HG03432 (cell line): ENCODE measurements around the gene LMAN2.
A peak's percentile ranks its signal among the peaks of the same experiment; 100 is the strongest.
"Not testable (repeated sequence)": the region's sequence is repeated elsewhere in the genome, so short reads cannot be mapped to it uniquely, and the experiment has no call there.

Experiments used
- ATAC-seq: cut with Tn5 transposase; IDR thresholded peaks from one replicate; pipeline ENCODE4 v1.9.1; 2021; ENCODE audit warnings: mild to moderate bottlenecking, moderate library complexity; ENCODE audit not compliant: unreplicated experiment

LMAN2 gene

DNA sequence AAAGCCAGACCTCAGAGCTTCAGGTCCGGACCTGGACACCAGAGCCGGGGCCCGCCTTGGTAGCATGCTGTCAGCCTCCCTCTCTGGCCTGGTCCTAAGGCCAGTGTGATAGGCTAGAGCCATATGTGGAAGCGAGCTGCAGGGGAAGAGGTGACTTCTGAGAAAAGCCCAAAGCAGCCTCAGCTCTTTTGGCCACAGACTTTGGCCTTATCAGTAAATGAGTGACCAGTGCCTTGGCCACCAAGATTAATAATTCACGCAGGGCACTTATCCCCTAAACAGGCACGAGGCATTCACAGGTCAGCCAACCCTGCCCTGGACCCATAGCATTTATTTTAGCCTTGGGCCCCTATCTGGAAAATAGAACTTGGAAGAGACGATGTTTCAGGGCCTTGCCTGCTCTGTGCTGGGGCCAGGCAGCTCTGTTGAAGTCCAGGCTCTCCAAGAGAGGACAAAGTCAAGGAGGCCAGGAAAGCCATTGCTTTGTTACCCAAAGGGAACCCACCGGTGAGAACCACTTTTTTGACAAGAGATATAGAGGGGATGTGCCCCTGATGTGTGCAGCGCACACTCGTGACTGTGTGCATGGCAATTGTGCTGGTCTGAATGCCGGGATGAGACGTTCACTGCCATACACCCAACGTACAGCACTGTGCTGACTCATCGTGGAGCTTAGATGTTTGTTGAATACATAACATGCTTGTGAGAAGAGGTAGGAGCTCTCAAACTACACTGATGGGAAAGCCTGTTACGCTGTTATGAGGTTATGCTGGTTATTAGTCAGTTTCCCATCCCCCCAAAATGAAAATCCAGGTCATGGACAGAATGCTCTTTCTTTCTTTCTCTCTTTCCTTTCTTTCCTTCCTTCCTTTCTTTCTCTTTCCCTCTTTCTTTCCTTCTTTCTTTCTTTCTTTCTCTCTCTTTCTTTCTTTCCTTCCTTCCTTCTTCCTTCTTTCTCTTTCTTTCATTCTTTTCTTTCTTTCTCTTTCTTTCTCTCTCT, 27.7 kb upstream of the LMAN2 start:
- ATAC-seq = peak; percentile 60

DNA sequence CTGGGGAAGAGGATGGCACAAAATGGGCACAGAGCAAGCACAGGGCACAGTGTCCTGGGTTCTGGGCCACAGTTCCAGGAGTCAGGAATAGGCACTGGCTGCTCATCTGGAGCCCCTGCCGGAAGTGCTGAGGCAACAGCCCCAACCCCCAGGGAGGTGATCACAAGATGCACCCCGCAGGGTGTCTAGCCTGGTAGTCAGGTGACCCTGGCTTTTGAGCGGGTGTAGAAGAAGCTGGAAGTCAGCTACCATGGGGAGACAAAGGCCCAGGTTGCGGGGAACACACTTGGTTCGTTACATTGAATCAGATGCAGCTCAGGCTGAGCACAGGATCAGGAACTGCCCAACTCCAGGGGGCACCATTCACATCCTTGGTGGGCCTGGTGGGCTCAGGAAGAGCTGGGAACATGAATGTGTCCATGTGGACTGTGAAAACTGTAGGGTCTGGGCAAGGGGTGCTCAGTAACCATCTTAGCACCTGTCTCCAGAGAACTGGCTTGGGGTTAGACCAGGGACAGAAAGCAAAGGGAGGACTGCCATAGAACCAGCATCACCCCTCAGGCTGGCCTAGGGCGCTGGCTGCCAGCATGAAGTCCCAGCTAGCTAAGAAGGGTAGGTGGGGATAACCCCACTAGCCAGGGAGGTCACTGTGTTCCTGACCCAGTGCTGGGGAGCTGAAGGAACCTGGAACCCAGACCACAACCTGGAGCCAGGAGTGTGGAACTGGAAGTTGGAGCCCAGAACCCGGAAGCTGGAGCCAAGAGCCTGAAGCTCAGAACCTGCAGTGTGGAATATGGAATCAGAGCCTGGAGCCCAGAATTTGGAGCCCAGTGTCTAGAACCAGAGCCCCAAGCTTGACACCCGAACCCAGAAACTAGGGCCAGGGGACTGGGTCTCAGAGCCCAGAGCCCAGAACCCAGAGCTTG, 26.6 kb upstream of the LMAN2 start:
- ATAC-seq = no peak

DNA sequence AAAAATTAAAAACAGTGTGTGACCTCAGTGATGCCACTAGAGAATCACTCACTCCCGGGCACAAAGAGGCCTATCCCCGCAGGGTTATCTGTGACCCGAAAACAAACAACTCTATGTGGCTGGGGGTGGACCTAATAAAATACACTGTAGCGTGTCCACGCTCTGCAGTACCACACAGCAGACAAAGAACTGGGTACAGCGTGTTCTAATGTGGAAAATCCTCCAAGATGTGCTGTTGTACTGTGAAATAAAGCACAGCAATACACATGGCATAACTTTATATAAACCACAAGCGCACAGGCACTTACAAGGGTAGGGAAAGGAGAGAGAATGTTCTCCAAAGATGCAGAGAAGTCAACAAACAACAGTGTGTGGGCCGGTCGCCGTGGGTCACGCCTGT, 24.6 kb upstream of the LMAN2 start:
- no peak for ATAC-seq

DNA sequence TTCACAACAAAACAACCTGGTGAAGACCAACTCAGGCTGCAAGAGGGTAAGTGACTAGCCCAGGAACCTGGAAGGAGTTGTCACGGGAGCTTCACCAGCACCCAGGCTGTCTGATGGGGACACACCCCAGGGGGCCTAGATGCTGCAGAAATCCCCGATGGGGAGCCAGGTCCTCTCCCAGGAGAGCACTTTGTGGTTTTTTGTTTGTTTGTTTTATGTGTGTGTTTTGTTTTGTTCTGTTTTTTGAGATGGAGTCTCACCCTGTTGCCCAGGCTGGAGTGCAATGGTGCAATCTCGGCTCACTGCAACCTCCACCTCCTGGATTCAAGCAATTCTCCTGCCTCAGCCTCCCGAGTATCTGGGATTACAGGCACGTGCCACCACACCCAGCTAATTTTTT, 24.0 kb upstream of the LMAN2 start:
- ATAC-seq = not testable (repeated sequence)

DNA sequence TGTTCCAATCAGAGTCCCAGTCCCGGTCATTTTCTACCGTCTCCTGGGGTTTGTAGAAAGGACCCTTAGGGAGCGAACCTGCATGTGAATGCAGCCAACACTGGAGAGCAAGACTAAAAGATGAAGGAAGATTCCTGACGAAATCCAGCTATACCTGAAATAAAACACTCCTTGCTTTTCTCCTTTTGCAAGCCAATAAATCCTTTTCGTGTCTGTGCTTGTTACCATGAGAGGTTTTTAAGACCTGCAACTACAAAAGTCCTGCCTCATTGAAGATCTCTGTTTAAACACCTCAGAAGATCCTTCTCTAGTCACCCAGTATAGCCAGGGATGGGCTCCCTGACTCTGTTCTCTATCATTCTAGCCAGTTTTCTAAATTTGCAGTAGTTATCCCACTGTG, 22.7 kb upstream of the LMAN2 start:
- no peak for ATAC-seq

DNA sequence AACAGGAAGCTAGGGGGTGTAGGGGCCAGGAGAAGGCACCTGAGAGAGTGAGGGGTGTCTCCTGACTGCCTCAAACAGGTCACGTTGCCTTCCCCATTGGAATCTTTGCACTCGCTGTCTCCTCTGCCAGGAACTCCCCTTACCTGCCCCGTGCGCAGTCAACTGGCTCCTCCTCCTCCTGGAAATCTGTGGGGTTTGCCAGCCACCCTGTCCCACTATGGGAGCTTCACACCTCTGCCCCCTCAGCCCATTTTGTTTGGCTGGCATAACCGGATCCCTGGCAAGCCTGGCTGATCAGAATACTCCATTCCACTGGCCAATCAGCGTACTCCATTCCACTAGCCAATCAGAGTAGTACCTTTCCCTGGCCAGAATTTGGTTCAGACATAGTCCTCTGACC, 22.3 kb upstream of the LMAN2 start:
- ATAC-seq = no peak

DNA sequence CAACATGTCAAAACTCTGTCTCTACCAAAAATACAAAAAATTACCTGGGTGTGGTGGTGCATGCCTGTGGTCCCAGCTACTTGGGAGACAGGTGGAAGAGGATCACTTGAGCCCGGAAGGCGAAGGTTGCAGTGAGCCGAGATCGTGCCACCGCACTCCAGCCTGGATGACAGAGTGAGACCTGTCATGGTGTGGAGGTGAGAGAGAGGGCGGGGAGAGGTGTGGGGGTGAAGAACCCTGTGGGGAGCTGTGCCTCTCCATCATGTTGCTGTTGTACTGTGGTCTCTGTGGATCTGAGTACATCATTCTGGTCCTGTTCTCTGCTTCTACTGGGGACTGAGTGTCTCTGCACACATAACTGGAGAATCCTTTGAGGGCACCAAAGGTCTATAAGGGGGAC, 21.4 kb upstream of the LMAN2 start:
- no peak for ATAC-seq

DNA sequence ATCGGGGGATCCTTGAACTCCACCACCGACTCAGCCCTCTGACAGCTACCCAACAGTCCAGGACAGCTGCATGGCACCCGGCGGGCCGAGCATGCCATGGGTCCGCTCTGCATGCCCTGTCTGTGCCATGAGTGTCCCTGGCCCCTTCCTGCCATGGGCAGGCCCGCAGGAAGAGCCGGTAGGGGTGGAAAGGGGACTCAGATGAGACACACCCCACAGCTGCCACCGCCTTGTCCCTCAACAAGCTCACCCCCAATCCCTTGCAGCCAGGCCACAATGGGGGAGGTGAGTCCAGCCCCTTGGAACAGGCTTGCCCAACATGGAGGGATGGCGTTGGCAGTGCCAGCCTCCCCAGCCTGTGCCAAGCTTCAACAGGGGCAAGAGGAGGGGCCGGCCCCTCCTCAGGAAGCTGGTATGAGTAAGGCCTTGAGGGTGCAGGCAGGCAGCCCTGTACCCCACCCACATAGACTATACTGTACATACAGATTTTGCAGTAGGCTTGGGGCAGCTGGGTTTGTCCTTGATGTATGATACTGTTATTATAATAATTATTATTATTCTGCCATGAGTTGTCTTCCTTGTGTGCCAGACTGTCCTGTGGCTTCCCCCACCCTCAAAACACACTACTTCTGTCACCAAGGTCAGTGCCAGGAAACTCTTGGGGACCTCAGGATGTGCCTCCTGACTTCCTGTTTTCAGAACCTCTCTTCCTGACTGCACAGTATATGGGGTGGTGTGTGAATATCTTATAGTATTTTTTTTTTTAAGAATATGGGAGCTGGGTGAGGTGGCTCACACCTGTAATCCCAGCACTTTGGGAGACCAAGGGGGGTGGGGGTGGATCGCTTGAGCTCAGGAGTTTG, 20.8 kb upstream of the LMAN2 start:
- no peak for ATAC-seq

DNA sequence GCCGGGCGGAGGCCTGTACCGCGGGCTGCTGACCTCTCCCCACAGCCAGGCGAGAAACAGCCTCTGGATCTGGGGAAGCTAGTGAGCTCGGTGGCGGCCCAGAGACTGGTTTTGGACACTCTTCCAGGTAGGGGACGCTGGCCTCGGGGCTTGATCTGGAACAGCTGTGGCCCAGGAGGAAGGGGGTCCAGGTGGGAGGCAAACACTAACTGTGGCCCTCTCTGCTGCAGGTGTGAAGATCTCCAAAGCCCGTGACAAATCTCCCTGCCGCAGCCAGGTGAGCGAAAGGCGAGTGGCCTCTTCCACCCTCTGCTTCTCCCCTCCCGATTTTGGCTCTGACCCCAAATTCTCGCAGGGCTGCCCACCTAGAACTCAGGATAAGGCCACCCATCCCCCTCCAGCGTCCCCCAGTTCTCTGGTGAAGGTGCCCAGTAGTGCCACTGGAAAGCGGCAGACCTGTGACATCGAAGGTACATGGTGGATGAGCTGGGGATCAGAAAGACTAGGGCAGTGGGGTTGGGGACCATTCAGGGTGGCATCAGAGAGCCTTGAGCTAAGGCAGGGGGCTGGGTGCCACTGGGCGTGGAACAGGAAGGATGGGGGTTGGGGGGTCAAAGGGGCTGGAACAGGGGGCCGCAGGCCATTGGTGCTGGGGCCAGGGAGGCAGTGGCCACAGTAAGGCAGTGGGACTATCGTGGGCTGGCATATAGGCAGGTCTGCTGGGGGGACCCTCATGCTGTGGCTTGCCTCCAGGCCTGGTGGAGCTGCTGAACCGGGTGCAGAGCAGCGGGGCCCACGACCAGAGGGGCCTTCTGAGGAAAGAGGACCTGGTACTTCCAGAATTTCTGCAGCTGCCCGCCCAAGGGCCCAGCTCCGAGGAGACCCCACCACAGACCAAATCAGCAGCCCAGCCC, 19.9 kb upstream of the LMAN2 start:
- ATAC-seq = no peak

DNA sequence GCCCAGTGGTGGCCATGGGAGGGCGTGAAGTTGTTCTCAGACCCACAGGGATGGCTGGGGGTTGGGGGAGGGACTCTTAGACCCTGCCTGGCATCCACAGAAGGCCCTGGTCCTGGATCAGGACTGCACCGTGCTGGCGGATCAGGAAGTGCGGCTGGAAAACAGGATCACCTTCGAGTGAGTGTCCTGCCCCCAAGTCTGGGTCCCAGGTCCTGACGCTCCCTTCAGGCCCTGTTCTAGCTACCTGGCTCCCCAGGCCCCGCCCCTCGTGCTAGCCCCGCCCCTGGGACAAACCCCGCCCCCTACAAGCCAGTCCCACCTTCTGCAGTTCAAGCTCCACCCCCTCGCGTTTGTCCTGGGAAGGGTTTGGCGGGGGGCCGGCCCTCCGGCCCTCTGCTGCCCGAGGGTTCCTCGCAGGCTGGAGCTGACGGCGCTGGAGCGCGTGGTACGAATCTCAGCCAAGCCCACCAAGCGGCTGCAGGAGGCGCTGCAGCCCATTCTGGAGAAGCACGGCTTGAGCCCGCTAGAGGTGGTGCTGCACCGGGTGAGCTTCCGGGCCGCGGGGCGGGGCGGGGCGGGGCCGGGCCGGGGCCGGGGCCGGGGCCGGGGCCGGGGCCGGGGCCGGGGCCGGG, 19.1 kb upstream of the LMAN2 start:
- peak; percentile 53 for ATAC-seq

DNA sequence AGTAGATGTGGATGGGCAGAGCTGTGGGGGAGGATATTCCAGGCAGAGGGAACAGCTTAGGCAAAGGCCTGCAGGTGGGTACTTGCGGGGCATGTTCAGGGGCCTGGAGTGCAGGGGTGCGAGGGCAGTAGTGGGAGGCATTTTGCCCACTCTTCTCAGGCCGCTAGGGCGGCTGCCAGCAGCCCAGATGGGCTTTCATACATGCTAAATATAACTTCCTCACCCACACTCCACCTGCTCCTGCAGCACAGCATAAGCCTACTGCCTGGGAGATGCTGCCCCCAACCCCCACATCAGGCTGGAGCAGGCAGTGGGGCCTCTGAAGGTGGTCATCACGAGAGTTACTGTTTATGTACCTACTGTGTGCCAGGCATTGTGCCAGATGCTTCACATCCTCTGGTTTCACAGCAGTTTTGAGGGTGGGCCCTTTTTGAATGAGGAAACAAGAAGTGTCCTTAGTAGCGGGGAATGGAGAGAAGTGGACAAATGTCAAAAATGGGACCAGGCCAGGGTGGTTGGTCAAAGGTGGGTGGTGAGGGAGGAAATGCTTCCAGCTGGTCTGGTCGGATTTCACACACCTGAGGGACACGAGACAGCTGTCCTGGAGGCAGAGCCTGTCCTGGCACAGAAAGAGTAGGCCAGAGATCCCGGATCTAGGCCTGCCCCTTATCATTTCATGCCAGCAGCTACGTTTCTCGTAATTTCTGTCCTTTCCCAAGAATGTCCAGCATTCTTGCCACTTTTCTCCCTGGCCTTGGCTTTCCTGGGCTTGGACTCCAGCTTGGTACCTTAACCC, 18.4 kb upstream of the LMAN2 start:
- no peak for ATAC-seq

DNA sequence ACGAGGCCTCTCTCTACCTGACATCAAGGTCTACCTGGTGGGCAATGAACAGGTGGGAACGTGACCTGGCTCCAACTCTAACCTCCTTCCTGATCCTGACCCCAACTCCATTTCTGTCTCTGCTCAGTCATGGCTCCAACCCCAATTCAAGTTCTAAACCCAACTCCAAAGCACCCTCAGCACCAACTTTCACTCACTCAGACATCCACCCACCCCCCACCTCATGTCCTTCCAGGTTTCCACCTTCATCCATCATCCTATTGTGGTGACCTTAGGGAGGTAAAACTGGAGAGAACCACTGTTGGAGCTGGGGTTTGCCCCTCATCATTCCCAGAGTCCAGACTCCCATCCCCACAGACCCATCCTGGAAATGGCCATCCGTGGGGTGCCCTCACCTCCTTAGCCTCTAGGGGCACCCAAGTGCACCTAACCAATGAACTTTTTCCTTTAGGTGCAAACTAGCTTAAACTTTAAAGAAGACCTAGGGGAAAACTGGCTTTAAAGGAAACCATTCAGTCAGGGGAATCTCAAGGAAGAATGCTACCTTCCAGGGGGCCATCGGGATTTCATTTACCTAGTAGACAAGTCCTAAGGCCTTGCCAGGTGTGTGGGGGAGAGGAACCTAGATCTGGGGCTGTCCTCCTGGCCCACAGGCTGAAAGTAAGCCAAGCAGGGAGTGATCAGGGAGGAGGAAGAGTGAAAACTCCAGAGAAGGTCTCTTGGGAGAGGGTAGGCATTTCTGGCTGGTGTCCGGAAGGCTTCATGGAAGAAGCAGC, 17.6 kb upstream of the LMAN2 start:
- ATAC-seq = no peak

DNA sequence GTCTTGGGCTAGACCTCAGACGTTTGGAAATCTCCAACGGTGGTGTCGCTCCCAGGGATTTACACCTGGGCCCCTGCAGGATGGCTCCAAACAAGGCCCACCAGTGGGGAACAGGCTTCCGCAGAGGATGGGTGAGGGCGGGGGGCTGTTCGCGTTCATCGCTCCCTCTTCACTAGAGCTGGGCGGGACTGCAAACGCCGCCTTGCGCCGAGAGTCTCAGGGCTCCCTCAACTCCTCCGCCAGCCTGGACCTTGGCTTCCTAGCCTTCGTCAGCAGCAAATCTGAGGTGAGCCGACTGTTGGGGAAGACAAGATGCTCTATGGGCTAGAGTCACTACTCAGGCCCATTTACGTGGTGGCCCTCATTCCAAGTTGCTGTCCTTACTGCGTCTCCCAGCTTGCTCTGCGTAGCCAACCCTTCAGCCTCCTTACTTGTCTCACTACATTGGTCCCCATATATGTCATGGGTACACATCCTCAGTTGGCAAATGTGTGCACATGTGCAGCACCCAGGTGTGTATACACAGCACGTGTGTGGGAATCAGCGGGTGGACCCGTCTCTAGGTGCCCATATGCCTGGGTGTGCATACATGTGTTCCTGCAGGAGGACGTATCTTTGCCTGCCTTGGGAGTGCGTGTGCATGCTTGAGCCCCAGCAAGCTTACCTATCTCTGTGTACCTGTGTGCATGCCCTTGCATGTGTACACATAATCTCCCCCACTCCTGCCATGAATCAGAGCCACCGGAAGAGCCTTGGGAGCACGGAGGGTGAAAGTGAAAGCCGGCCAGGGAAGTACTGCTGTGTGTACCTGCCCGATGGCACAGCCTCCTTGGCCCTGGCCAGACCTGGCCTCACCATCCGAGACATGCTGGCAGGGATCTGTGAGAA, 16.8 kb upstream of the LMAN2 start:
- ATAC-seq = no peak

DNA sequence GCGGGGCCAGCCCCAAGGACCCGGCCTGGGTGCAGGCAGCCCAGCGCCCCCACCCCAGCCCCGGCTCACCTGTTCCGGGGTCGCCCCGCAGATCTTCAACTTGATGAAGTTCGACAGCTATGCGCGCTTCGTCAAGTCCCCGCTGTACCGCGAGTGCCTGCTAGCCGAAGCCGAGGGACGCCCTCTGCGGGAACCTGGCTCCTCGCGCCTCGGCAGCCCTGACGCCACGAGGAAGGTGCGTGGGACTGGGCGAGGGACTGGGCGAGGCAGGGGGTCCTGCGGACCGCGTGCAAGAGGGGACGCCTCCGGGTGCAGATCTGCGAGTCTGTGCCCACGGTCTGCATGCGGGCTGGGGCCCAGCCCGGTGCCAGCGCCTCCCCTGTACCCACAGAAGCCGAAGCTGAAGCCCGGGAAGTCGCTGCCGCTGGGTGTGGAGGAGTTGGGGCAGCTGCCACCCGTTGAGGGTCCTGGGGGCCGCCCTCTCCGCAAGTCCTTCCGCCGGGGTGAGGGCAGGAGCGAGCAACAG, 15.9 kb upstream of the LMAN2 start:
- no peak for ATAC-seq

DNA sequence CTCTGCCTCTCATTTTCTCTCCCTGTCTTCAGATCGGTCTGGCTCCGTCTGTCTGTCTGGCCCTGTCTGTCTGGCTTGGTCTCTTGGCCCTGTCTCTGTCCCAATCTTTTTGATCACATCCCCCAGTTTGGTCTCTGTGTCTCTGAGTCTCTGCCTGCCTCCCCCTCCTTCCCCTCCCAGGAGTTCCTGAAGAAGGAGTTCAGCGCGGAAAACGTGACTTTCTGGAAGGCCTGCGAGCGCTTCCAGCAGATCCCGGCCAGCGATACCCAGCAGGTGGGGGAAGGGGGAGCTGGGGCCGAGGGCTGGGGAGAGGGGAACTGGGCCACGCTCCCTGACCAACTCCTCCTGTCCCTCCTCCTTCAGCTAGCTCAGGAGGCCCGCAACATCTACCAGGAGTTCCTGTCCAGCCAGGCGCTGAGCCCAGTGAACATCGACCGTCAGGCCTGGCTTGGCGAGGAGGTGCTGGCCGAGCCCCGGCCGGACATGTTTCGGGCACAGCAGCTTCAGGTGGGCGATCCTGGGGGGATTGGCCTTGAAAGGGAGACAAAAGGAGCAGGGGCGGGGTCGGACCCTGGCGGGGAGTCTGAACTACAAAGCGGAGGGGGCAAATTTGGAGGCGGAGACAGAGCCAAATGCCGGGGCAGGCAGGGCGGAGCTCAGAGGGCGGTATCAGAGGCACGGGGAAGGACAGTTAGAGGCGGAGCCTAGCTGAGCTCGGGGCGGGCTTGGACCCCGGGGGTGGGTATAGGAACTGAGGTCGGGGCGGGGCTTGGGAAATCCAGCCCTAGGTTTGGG, 15.3 kb upstream of the LMAN2 start:
- no peak for ATAC-seq
